Inflammatory macrophage treated with lipopolysaccharide for 1 hour (primary cell): ENCODE results near the gene COL4A1.

Experiments used
- DNase-seq, 2 donors: peaks; one replicate each; pipeline ENCODE4 v3.0.0-alpha.2; 2020 to 2022

Gene COL4A1

DNA sequence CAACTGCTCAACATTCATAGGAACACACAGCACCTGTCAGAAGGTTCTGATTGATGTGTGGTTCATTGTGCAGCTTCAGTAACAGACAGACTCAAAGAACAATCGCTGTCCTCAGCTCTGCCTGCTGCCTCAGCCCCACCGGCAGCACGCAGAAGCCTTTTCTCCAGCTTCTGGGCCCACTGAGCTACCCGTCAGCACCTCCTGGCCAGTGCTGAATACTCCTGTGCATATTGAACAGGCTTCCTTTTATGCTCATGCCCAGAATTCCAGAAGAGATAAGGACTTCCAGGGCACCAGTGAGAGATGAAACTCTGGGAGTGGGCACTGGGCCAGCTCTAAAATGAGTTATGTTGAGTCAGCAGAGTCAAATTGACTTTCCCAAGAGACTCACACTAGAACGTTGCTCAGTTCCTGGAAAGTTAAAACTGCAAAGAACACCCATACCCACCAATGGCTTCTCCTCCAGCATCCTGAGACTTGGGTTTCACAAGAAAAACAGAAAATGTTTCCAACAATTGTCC, 119.3 kb downstream of the COL4A1 start:
- DNase-seq, result no peak

DNA sequence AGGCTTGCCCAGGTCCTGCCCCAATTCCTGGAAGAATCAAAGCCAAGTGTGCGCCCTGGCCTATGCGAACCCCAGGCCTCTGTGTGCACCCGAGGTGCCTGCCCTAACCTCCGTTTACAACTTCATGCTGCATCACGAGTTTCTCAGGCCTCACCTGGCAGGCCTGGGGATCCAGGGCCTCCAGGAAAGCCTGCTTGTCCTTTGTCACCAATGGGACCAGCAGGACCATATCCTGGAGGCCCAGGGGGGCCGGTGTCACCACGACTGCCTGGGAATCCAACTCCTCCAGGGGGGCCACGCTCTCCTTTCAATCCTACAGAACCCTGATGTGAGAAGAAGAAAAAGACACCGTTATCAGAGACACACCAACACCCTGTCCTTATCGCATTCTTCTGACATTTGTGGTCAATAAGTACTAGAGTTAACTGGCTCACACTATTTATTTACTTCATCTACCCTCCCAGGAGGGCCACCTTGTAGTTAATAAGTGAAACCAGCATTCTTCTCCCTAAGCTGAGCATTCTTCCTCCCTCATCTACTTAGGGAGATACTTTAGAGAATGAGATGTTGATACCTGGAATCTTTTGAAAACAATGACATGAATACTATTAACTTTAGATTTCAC, 120.6 kb downstream of the COL4A1 start:
- DNase-seq, result no peak

DNA sequence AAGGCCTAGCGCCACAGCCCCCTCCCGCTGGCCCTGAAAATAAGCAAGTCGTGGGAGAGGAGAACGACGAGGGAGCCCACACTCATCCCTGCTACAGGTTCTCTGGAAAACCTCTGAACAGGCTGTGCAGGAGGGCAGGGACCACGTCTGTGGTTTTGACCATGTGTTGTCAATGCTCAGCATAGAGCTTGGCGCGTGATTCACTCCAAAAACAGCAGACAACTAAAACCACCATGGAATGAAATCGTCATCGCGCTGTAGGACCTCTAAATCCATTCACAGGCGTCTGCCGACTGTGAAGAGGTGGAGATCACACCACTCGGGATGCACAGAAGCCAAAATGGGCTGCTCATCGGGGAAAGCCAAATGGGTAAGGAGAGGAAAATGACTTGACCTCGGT, 121.3 kb downstream of the COL4A1 start:
- no peak for DNase-seq

DNA sequence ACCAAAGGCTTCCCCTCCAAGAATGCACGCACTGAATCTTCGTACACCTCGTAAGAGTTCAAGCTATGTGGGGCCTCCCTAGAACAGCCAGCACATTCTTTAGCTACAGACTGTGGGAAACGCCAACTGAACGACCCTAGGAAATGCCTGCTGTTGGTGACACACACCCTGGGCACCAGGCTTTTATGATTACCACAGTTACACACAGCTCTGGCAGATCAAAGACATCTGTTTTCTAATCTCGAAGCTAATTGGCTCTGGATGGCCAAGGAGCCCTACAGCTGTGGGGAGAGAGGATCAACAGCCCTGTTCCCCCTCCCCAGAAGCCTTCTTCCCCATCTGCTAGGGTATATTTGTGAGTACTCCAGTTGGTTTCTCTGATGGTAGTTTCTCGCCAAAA, 123.0 kb downstream of the COL4A1 start:
- DNase-seq, result no peak

DNA sequence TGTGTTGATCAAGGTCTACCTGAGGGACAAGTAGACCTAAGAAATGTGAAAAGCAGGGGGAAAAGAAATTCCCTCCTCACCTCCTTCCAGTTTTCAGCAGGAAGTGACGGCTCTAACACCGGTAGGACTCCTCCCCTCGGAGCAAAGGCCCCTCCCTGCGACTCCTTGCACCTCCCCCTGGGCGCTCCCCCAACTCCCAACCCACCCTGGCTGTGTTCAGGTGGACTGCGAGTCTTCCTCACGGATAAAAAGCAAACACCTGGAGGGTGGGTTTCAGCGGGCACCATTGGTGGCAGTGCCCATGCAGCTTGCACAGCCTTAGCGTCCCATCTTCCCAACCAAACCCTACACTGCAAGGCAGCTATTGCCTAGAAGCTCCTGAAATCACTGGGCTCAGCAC, 124.5 kb downstream of the COL4A1 start:
- no peak for DNase-seq

DNA sequence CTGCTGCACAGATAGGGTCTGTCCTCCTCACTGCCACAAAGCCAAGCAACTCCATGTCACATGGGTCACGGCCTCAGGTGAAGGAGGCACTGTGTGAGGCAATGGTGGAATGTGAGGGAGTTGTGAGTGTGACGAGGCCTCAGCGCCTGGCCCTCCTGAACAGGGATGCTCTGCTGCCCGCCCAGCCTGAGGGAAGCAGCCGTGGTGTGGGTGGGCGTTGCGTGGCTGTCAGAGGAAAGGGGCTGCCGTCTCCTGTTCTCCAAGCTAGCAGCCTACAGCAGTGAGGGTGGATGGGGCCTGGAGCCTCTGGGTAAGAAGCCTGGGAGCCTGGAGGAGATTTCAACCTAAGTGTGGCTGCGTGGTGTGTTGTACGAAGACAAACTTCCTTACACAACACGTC, 125.0 kb downstream of the COL4A1 start:
- DNase-seq, result no peak

DNA sequence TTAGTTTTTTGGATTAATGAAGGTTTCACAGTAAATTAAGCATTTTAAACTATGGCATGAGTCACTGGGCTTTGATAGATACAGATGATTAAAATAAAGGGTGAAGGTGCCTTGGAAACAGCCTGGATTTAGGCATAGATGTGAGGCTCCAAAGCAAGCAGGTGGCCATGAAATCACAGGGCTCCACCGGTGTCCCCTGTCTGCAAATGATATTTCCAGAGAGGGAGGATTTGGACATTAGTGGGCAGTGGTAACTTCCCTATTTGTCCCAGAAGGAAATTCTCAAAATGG, 127.2 kb downstream of the COL4A1 start:
- DNase-seq, result no peak

DNA sequence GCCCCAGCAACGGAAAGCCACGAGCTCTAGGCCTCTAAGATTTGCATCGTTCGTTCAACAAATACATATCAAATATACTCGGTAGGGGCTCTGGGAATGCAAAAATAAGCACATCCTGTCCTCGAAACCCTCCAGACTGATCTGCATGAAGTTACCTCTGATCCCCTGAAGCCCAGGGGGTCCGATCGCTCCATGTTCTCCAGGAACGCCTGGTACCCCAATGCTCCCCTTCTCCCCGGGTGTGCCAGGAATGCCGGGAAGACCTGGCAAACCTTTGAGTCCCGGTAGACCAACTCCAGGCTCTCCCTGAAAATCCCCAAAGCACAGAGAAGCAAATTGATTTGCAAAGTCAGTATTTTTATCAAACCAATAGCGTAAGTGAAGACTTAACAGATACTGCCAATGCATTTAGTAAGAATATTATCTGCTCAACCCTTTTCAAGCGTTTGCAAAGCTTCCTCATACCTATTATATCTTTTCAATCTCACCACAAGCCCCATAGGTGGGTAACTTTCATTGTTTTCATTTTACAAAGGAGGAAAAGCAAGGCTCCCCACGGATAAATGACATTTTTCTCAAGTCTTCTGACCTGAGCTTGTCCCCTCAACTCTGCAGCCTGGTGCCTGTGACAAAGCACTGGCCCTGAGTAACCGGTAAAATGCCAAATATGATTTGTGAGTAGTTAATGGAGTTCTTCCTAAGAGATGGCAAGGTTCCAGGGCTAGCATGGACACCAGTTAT, 127.7 kb downstream of the COL4A1 start:
- DNase-seq, result no peak

DNA sequence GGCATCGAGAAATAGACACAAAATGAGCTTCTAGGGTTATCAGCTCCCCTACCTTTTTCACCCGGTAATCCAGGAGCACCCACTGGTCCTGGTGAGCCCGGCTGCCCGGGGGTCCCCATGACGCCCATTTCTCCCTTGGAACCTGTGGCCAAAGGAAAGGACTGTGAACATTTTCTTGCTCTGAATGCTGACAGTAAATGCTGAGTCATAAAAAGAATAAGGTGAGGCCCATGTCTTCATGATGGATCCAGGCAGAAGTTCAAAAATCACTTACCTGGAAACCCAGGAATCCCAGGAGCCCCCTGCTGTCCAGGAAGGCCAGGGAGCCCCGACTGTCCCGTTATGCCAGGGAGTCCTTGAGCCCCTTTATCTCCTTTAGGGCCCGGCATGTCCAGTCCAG, 129.2 kb downstream of the COL4A1 start:
- no peak for DNase-seq

DNA sequence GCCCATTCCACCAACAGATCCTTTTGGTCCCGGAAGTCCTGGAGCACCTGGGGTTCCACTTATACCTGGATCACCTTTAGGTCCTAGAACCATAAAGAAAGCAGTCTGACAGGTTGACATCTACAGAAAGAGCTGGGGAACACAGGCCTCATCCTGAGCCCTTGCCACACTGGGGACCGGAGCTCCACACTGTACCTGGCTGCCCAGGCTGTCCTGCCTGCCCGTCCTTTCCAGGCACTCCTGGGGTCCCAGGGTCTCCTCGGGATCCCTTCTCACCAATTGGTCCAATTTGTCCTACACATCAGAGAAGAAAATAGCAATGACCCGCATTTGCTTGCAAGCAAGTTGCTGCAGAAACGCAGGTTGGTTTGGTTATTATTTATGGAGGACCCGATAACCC, 130.5 kb downstream of the COL4A1 start:
- no peak for DNase-seq

DNA sequence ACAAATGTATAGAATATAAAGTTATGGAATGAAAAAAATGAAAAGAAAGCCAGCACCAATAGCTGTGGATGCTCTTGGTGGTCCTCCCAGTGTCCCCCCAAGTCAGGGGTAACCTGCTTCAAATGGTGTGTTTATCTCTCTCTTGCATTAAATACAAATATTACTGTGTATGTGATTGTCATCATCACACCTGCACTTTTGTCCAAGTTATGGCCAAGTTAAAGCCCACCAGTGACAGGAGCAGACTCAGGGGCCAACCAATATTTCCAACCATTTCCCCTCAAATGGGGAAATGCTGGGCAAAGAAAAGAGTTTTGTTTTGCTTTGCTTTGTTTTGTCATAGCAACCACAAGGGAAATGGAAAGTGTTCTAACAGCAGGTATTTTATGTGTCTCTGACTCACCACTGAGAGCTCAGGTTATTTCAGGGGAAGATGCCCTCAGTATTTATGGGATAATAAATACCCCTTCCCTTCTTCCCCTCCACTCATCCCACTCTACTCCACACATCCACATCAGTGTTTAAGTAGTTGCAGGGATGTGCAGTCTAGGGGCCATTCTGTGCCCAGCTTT, 133.6 kb downstream of the COL4A1 start:
- DNase-seq, result no peak

DNA sequence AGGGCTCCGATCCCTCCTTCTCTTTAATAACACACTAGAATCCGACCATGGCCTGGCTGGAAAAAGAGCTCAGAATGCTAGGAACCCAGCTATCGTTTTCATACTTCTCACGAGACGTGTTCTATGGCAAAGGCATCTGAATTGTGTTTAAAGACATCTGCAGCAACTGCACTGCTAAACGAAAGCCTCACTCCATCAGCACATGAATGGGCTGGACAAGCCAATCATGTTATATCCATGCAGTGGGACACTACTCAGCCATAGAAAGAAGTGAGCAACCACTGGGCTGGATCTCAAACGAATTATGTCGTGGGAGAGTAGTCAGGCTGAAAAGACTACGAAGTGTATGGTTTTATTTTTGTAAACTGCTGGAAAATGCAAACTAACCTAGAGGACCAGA, 136.1 kb downstream of the COL4A1 start:
- DNase-seq, result no peak

DNA sequence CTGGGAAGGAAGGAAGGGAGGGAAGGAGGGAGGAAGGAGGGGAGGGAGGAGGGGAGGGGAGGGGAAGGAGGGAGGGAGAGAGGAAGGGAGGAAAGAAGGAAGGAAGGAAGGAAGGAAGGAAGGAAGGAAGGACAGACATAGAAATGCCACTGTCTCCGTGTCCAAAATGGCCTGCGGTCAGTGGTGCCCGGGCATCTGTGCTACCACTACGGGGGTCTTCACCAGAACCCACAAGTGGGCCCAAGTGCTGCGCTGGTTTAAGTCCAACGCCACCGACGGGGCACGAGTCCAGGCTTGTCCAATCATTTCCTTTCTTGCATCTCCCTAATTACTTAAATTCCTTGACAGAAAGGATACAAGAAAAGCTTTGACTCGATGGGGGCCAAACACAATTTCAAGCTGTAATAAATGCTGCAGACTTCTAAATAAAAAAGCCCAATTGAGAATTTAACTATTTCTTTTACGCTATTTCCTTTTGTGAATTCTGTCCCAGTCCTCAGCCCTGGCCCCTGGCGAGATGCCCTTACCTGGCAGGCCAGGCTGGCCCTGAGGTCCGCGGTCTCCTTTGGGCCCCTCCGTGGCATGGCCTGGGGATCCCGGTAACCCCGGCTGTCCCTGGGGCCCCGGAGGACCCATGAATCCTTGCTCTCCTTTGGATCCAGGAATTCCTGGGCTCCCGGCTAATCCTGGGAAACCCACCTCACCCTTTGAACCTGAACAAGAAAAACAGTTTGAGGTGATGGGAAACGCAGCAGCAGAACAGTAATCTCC, 136.8 kb downstream of the COL4A1 start:
- DNase-seq, result no peak

DNA sequence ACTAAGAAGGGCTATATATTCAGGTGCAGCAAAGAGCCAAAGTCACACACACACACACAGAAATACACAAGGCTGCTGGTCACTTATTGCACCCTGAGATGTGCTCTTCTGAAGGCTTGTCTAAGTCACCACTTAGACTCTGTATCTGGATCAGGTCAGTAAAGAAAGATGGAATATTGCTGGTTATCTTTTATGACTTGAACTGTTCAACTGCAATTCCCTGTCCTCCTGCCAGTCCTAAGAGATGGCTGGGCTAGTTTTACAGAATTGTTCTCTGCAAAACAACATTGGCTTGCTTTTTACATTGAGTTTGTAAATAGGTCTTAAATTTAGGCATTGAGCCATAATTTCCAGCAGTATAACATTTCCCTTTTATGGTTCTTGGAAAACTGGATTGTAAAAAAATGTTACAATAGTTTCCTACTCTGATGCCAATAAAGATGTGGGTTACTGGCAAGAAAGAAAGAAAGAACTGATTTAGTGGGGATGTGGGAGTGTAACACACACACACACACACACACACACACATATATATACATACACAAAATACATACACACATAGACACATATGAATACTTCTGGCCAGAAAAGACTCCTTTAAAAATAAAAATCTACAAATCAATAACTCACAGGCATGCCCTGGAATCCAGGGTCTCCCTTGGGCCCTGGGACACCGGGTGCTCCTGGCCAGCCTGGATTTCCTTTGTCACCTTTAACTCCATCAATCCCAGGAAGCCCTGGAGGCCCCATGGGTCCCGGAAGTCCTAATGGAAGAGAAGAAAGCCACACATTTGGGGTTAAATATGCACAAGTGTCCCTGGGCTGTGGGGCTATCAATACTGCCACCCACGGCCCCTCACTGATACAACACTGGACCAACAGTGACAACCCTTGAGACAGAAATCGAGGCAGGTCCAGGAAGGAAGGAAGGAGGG, 137.7 kb downstream of the COL4A1 start:
- DNase-seq, result no peak

DNA sequence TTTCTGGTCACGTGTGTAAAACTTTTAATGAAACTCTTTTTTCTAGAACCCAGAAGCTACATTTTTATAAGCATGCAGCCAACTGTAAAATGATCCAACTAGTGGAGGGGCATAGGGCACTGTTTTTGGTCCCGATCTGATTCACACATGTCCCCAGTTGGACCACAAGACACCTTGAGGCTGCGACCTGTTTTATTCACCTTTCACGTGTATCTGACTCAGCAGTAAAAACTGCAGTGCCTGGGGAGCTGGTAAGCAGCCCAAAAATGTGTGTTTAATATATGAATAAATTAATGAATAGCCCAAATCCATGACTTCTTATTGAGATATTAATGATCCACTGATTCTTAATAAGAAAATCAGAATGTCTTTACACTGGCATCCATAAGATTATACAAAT, 140.4 kb downstream of the COL4A1 start:
- DNase-seq, result no peak

DNA sequence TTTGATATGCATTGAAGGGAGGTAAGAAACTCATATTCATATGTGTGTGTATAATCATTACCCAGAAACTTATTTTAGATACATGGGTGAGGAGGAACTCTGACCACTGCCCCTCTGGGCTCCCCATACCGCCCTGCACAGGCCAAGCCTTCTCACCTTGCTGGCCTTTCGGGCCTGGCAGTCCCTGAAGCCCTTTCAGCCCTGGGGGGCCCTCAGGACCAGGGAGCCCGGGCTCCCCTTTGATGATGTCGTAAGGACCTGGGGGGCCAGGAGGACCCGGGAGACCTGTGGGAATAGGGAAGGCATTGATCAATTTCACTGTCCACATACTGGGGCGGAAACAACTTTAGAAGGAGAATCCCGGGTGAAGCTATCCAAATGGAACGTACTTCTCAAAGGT, 142.3 kb downstream of the COL4A1 start:
- DNase-seq, result no peak

DNA sequence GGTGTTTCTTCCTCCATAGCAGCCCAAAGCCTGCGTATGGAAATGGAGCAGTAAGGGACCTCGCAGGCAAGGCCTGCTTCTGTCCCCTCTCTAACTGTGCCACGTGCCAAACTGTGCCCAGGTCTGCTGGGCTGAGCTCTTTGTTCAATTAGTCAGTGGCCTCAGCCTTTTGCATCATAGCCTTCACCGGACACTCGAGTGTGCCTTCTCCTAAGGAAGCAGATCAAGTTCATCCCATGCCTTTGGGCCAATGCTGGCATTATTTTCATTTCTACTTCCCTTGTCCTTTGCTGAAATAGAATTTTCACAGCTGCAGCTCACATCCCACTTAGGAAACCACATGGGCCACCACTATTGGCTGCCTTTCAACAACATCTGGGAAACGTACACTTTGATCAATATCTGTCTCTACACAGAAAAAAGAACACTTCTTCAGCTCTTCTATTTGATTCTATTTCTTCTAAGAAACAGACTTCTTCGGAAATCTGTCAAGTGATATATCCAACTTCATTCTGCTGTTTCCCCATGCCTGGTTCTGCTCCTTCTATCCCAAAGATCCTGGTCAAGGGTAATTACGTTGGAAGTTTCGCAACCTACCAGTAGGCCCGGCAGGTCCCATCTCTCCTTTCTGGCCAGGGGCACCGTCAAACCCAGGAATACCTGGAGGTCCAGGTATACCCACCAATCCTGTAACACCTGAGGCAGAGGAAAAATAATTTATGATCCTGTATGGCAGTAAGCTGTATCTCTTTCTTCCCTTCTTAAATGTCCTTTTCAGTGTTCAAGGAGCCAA, 143.9 kb downstream of the COL4A1 start:
- no peak for DNase-seq

DNA sequence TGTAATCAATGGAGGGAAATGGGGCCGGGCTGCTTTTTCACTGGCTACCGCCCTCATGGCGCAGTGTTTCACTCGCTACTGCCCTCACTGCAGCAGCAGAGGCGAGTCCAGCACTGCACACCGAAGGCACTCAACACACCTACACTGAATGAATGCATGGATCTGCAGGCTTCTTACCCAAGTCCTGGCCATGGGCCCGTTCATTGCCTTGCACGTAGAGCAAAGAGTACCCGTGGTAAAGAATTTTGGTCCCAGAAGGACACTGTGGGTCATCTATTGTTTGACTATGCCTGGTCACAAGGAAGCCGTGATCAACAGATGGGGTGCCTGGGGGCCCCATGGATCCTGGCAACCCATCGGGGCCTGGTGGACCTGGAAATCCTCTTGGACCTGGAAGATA, 144.9 kb downstream of the COL4A1 start:
- DNase-seq, result no peak

DNA sequence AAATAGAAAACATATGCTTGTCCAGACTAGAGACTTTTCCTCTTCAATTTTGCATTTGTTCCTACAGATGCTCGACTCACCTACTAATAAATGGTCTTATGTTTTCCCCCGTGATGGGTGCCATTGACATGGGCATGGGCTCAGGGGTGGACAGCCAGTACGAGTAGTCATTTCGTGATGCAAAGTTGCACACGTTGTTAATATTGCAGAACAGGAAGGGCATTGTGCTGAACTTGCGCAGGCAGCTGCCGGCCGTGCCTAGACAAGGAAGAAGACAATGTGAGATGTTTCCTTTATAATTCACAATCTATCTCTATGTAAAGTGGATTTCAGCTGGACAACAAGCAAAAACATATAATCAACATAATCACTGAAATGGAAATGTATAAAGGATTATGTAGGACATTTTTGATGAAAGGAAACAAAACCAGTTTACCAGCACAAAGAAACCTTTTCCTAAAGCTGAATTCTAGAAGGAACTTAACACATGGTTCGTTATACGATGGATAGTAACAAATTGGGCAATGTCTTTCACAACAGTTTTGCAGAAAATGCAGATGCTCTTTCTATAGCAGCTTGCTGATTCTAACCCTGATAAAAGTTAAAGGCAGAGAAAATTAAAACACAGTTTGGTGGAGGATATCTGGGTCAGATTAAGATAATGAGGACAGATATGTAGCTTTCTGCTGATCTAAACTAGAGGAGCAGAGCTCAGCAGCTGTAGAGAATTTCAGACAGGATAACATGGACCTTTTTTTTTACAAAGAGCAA, 145.7 kb downstream of the COL4A1 start:
- peak; percentile 78 to 80 for DNase-seq

DNA sequence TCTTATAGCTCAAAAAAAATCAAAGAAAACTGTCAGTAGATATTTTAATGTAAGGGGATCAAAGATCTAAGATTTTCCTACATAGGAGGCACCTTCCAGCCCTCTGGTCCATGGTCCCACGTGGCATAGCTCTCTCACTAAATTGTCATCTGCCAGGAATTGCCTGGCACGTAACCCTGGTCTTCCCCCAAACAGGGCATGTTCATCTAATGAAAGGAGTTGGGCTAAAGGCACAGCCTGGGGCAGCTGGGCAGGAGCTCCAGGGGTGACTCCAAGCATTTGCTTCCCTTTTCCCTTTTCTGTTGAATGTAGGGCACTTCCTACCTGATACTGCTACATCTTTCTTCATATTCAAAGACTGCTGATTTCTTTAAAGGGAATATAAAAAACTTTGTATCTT, 148.7 kb downstream of the COL4A1 start:
- DNase-seq, result no peak

DNA sequence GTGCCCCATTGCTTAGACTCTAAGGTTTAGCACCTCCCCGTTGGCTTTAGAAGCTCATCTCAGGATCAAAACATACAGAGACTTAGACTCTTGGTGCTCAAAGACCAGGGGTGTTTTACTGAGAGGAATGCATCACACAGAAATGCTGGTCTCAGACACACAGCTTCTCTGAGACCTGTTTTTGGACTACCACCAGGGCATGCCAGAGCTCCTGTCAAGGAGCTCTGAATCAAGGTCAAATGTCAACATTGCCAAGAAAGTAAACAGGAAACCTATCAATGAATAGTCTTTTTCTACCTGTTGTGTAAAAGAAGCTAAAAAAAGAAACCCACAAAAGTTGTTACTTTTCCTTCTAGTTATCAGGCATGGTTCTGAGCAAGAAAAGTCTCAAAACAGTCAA, 149.2 kb downstream of the COL4A1 start:
- no peak for DNase-seq
